A673 (cell line): Measurements from ENCODE around the gene EIF2B2.

Experiments
- CTCF ChIP-seq: fragments of 300-800, 200-600 bp; sonication (generic); conservative IDR thresholded peaks from 2 replicates; pipeline ENCODE4 v1.5.1; 2017; ENCODE audit warnings: low read depth, mild to moderate bottlenecking, antibody characterized with exemption, low read length, moderate library complexity, mixed read lengths
- EZH2 ChIP-seq: fragments of 200-600 bp; sonication (generic); IDR thresholded peaks from 2 replicates; pipeline ENCODE4 v1.6.1; 2017; ENCODE audit warnings: borderline replicate concordance, low read depth, mild to moderate bottlenecking, mixed read lengths, antibody characterized with exemption, low read length; ENCODE audit not compliant: poor library complexity, severe bottlenecking

GRCh38 chr14:74973905-74974363 is 28.8 kb upstream of the EIF2B2 start:
- TF ChIP-seq CTCF = no peak
- TF ChIP-seq EZH2 = no peak
